ENCODE measurements around the gene BTF3. TPM values are rescaled to one million over a fixed set of nuclear protein-coding genes. Genes with fewer than 3 reads are reported as not detected.
A peak's percentile ranks its signal among the peaks of the same experiment; 100 is the strongest.

Gene BTF3
- total and polyA plus RNA-seq, 5 donors = 380 to 530 (median 431) TPM

DNA sequence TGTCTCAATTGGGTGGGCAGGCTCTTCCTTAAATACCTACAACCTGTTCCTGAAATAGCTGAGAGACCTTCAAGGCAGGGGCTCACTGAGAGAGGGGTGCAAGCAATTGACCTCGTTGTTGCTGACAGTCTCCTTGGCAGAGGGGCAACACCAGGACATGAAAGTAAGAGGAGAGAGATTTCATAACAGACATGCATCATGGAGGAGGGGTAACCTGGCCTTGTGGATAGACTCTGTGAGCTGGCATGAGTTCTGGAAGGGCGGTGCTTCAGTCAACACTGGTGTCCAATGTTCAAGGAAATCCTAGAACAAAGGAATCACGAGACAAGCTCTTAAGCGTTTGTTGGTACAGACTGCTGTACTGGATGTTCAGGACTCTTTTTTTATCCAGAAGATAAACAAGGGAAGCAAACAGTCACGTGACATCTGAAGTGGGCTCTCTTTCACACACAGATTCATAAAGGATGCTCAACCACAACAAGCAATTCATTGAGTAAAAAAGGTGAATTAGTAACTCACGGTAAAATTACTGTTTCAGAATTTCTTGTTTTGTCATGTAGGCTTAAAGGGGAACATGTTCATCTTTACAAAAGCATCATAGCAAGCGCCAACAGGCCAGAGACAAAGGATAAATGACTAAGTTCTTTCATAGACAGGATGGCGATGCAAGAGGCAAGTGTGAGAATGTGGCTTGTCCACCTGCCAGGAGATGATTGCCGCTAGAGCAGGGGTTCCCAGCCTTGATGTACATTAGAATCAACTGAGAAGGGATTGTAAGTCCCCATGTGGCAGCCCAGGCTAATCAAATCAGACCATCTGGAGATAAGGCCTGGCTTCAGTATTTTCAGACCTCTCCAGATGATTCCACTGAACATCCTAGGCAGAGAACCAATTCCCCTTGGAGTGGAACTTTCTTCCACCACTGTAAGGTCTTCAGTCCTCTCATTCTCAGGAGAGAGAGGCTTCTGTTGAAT is 46.5 kb downstream of the BTF3 start:
- intact Hi-C loops (cut with DNase I) = no loop called here
- Histone ChIP-seq H3K27me3 (ENCODE audit: control insufficient read depth, insufficient read depth) (no peaks in the 10 kb centered on the region), H3K4me3 (ENCODE audit: low read length) (no peak overlapping the region), H3K4me1 (ENCODE audit: control insufficient read depth, insufficient read depth, low read length) (no peaks in the 10 kb centered on the region), H3K27ac (ENCODE audit: low read length) (no peak overlapping the region), H3K9me3 (ENCODE audit: control insufficient read depth, low read length) (no peaks in the 10 kb centered on the region)
- WGBS = 63% methylated on average over 9 of the region's 9 CpGs
- peak; percentile 64 to 79 for ATAC-seq
- DNase-seq = no peak

DNA sequence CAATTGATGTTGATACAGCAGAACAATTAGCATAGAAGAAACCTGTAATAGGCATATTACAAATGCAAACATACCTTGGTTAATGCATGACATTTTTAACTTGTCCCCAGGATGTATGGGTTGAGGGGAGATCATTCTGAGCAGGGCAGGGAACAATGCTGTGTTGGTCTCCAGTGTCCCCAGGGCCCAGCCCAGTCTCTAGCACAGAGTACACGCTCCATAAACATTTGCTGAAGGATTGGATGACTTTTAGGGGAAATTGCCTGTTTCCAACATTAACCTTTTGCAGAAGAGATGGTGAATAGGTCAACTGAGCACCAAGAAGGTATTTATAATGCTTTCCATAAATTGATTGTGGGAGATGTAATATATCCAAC is 47.1 kb downstream of the BTF3 start:
- DNase-seq (no peak), ATAC-seq (no peak)
- Histone ChIP-seq H3K9me3 (ENCODE audit: control insufficient read depth, low read length) (no peaks in the 10 kb centered on the region), H3K27me3 (ENCODE audit: control insufficient read depth, insufficient read depth) (no peaks in the 10 kb centered on the region), H3K4me1 (ENCODE audit: control insufficient read depth, insufficient read depth, low read length) (no peaks in the 10 kb centered on the region), H3K27ac (ENCODE audit: low read length) (no peak overlapping the region), H3K4me3 (ENCODE audit: low read length) (no peak overlapping the region)
- 67% methylated on average over 1 of the region's 1 CpG for WGBS
- intact Hi-C loops (cut with DNase I) = no loop called here

DNA sequence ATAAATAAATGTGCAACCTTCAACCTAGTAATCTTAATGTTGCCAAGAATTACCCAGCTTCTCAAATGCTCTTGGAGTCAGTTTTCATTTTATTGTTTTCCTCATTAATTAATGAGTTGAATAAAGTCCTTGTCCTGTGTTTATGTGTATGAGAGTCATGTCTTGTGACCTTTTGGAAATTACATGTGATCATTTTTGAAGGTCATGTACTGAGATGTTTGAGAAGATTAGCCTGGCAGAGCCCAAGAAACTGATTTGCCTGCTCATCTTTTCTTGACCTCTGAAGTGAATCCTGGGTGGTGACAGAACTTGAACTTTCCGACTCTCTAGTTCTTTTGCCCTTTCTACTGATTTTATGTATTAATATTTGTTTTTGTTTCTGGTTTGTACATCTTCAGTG is 51.8 kb downstream of the BTF3 start:
- no peaks in the 10 kb centered on the region for H3K9me3 ChIP-seq (ENCODE audit: control insufficient read depth, low read length)
- no peaks in the 10 kb centered on the region for H3K27me3 ChIP-seq (ENCODE audit: control insufficient read depth, insufficient read depth)
- intact Hi-C loops (cut with DNase I) = no loop called here
- ATAC-seq (no peak), DNase-seq (no peak)
- no peak overlapping the region for H3K4me3 ChIP-seq (ENCODE audit: low read length)
- no peaks in the 10 kb centered on the region for H3K4me1 ChIP-seq (ENCODE audit: control insufficient read depth, insufficient read depth, low read length)
- 78% methylated on average over 1 of the region's 1 CpG for WGBS
- H3K27ac ChIP-seq (ENCODE audit: low read length) = no peak overlapping the region

DNA sequence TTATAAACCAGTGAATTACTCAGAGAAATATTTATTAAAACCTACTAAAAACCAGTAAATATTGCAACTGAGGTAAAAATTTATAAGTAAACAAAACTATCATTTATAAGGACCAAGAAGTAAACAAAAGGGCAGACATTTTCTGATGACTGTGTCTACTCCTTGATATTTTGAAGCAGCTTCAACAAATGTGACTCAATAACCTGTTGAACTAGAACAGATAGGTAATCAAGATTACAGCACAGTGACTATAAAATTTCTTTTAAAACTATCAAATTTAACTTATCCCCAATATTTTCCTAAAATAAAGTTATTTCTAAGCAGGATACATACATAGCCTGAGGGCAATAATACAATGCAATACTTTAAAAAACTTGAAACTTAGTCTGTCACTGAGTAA is 54.4 kb downstream of the BTF3 start:
- intact Hi-C loops (cut with DNase I) = no loop called here
- no peaks in the 10 kb centered on the region for H3K4me1 ChIP-seq (ENCODE audit: control insufficient read depth, insufficient read depth, low read length)
- H3K27ac ChIP-seq (ENCODE audit: low read length) = no peak overlapping the region
- H3K9me3 ChIP-seq (ENCODE audit: control insufficient read depth, low read length) = no peaks in the 10 kb centered on the region
- DNase-seq = no peak
- no peak overlapping the region for H3K4me3 ChIP-seq (ENCODE audit: low read length)
- H3K27me3 ChIP-seq (ENCODE audit: control insufficient read depth, insufficient read depth) = no peaks in the 10 kb centered on the region
- no peak for ATAC-seq

Other genes starting within 250 kb of the BTF3 start
- gene FOXD1, start 49.7 kb upstream of the BTF3 start, total RNA-seq = not detected
- gene FOXD1, start 49.7 kb upstream of the BTF3 start, polyA plus RNA-seq = 0.14 TPM
- 10 to 100 TPM; 13.3 to 16.5 (median 15.1) TPM for gene ANKRA2, start 67.2 kb downstream of the BTF3 start, total RNA-seq
- gene ANKRA2, start 67.2 kb downstream of the BTF3 start, polyA plus RNA-seq = 15.4 TPM
- gene UTP15, start 67.3 kb downstream of the BTF3 start, total RNA-seq = 10 to 100 TPM in 3 of 4 donors, 1 to 10 TPM in 1; 9.1 to 13.4 (median 11.7) TPM
- 3.4 TPM for gene UTP15, start 67.3 kb downstream of the BTF3 start, polyA plus RNA-seq
- 1 to 10 TPM; 1.1 to 1.7 (median 1.5) TPM for gene ARHGEF28, start 127.8 kb downstream of the BTF3 start, total RNA-seq
- gene ARHGEF28, start 127.8 kb downstream of the BTF3 start, polyA plus RNA-seq = 1.3 TPM

All from right cardiac atrium (tissue), 5 donors.